ENCODE measurements around the gene CHSY1.

CHSY1 gene

DNA sequence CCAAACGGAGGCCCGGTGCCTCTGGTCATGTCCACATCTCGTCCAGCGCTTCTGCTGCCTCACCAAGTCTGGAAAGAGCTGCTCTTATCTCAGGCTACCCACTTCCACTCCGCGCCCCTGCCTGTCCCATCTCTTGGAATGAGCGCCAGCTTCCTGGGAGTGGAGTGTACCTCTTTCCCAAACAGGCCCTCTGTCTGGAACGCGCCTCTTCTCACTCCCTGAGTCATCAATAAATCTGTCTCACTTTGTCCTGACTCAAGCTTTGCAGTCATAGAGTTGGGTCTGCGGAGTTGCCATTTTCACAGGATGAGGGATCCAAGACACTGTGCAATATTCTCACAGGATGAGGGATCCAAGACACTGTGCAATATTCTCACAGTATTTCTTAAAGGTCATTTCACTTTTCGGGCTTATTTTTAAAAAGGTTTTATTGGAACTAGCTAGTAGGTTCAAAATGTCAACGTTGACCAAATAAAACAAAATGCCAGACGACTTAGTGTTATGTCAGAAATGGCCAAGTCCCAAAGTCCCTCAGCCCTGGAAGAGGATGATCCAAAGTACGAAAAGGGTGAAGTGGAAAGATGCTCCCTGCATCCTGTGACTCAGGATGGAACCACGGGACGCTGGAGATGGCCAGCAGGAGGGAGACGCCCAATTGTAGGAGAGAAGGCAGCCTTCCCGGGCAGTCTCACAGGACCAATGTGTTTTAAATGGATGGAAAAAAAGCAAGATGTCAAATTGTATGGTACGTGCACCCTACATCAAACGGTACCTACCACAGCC is 81.1 kb downstream of the CHSY1 start:
- DNase-seq = no peak

DNA sequence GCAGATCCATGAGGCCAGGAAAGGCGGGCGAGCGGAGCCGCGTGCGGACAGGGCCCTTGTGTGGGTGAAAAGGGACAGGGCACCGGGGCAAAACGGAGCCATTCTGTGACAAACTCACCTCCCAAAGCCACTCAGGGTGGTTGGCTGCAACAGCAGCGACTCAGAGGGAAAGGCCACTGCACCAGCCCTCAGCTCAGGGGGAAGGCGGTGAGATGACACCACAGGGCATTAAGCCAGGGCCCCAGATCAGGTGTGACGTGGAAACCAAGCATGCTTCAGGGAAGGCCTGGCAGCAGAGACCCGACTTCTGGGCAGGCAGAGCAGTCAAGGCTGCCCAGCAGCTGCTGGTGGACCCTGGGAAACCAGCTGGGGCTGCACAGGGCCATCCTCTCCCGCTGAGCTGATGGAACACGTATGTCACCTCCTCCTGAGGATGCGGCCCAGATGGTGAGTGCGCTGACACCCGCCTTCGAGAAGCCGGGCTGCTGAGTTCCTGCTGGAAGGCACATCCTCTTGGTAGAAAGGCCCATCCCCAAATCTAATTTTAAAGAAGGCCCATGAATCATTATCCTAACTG is 82.3 kb downstream of the CHSY1 start:
- no peak for DNase-seq

DNA sequence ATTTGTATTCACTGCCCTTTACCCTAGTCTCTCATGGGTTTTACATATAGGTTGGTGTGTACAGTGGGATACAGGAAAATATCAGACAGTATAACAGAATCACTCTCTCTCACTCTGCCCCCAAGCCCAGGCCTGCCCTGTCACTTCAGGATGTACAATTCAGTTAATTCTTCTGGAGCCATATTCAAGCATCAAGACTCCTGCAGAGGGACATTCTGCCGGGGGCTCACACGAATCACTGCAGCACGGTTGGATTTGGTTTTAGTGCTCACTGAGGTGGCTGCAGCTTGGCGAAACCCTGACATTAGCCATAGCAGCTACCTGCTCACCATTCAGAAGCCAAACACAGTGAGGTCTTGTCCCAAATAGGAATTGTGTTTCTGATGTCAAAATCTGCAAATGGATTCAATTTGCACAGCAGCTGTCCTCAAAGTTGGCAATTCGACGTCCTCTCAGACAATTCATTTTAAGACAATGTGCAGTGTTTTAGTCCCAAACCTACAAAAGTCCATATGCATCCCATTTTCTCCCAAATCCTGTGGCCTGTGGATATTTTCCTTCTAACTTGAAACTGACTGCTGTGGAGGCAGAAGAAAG is 82.9 kb downstream of the CHSY1 start:
- DNase-seq = no peak

DNA sequence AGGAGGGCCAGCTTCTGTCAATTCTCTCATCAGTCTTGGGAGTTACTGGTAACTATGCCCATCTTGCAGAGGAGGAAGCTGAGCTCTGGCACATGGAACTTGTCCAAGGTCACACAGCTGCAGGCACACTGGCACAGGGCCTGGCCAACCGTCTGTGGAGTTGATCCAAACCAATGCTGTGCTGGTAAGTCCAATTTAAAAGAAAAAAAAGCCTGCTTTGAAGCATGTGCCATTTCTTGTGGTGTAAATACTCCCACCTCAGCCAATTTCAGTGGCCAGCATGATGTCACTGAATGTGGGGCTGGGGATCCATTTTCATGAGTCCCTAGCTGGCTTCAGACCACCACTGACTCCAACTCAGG is 83.4 kb downstream of the CHSY1 start:
- no peak for DNase-seq

DNA sequence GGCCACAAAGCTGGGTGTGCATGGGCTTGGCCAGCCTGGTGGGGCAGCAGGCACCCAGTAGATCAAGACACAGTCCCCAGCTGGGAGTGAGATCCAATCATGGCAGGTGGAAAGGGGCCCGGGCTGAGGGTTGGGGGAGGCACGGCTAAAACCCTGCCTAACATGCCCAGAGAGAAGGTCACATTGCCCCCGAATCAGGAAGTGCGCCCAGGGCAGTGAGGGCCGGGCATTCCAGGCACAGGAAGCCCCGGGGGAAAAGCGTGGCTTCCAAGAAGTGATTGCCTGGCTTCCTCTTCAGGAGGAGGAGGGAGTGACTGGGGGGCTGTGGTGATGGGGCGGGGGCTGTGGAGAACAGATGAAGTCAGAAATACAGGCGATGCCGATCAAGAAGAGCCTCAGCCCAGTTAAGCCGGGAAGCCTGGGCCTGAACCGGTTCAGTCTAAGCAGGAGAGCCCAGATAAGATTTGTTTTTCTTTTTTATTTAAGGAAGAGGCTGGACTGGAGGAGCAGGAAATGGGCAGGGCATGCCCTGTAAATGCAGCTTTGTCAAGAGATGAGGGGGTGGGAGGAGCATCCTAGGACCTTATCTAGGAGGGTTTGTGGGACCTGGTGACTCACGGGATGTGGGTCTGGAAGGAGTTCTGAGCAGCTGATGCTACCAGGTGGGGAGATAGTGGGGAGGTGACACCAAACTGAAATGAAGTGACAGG is 83.9 kb downstream of the CHSY1 start:
- peak in 3 of 5 experiments; percentile 23 to 85 (median 32) for DNase-seq

DNA sequence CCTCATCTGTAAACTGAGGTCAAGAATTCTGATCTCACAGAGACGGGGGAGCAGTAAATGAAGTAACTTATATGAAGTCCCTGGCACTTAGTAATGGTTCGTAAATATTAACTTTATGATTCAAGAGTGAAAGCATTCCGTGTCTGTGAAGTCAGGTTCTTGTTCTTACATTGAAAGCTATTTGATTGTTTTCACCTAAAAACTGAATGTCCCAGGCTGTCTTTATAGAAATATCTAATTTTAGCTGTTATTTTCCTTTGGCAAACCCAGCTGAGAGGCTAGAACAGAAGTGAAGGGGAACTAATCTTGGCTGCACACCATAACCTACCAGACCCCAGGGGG is 84.5 kb downstream of the CHSY1 start:
- no peak for DNase-seq

DNA sequence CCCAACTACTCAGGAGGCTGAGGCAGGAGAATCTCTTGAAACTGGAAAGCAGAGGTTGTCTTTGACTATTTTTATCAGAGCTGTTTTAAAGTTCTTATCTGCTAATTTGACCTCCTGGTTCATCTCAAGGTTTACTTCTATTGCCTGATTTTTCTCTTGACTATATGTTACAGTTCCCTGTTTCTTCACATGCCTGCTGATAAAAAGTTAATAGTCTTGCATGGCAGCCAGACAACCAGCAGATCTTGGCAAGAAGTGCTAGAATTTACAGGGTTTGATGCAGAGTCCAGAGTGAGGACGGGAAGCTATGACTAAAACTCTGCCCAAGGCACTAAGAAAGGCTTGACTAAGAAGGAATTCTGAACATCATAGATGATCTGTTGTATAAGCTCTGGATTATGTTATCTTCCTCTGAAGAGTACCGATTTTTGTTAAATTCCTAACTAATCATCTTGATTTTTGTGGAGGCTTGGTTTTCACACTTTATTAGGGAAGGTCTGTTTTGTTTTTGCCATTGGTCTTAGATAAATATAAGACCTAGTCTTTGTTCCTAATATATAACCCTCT is 85.9 kb downstream of the CHSY1 start:
- no peak for DNase-seq

DNA sequence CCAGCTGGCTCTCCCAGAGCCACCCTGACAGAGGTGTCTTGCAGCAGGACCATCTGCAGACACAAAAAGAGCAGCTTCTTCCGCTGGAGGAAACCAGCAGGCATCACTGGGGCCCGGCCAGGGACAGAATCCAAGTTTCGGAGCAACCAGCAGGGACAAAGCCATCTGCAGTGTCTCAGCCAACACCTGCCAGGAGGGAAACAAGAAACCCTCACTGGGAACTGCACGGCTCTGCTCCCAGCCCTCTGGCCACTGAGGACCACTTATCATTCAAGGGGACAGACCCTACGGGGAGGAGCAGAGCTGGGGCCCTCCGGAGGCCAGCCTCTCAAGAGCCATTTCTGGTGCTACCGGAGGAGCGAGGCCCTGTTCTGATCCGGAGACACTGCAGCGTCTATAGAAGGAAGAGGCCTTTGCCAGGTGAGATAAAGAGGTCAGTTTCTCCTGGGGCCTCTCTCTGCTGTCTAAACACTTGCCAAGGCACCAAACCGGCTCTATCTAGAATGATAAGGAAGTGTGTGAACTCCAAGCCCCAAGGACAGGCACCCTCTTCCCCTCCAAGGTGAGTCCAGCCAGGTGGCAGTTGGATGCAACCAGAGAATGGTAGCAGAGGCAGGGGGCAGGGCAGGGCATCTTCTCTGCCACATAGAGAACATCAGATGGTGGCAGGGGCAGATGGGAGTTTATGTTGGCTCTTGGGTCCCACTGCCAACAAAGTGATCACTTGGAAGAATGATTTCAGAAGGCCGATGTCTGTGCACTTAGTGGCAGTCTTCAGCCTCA is 89.0 kb downstream of the CHSY1 start:
- DNase-seq = no peak

DNA sequence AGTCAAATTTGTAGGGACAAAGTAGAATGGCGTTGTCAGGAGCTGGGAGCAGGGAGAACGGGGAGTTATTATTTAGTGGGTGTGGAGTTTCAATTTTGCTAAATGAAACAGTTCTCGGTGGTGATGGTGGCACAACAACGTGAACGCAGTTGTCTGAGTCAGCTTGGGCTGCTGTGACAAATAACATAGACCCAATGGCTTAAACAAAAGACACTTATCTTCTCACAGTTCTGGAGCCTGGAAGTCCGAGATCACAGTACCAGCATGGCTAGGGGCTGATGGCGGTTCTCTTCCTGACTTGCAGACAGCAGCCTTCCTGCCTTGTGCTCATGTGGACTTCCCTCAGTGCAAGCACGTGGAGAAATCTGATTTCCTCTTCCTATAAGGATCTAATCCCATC is 90.2 kb downstream of the CHSY1 start:
- DNase-seq = peak in 1 of 5 experiments; percentile 61

DNA sequence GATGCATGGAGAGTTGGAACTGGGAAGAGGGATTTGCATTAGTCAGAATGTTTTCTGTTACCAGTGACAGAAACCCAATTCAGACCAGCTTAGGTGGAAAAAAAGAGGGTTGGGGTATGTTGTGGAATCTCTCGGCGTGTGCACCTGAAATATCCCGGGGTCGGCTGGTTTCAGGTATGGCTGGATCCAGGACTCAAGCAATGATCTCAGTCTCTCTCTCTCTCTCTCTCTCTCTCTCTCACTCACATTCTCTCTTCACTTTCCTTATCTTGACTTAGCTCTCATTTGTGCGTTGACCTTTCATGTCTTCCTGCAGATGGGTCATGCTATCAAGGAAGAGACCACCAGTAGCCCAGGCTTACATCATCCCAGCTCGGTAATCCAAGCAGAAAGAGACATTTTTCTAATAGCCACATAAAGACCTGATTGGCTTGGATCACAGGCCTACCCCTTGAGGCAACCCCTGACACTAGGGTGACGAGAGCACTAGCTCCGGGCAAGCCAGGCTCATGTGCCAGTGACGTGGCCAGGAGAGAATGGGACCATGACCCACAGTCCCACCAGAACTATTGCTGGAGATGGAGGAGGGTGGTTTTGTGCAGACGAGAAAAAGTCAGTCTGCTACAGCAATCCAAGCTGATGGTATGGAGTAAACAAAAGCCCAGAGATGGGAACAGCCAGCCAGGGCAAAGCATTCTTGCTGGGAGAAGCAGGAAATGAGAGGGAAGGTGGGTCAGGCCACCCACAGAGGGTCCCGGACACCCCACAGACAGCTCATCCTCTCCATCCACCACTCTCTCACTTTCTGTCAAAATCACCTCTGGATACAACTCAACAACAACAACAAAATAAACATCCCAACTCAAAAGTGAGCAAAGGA is 91.7 kb downstream of the CHSY1 start:
- DNase-seq = no peak

DNA sequence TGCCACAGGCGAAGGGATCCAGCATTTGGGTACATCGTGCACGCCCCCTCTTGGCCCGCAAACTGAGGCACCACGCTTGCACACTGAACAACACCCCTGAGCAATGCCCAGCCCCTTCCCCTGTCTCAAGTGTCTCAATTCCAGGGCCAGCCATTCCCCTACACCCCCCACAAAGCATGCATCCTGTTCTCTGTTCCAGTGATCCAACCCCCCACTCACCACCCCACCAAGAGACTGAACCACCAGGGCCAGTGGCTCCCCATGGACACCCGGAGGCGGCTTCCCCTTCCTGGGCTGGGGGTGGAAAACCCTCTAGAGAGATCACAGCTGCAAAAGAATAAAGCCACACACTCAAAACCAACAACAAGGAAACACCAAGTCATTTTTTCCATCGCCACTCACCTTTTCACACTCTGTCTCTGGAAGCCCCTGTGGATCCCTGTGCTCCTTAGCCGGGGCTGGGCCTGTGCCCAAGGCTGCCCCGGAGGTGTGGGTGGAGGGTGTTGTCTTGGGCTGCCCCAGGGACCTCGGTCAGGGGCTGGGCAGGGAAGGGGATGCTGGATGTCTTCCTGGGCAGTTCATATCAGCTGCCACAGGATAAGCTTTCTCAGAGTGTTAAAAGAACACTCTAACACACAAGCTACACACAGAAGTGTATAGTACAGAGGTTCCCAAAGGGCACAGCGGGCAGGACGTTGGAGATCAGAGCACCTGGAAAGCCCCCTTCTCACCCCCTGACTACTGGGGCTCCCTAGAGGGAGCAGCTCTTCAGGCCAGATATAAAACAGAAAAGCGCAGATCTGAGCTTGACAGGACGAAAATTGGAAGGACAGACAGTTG is 92.5 kb downstream of the CHSY1 start:
- no peak for DNase-seq

DNA sequence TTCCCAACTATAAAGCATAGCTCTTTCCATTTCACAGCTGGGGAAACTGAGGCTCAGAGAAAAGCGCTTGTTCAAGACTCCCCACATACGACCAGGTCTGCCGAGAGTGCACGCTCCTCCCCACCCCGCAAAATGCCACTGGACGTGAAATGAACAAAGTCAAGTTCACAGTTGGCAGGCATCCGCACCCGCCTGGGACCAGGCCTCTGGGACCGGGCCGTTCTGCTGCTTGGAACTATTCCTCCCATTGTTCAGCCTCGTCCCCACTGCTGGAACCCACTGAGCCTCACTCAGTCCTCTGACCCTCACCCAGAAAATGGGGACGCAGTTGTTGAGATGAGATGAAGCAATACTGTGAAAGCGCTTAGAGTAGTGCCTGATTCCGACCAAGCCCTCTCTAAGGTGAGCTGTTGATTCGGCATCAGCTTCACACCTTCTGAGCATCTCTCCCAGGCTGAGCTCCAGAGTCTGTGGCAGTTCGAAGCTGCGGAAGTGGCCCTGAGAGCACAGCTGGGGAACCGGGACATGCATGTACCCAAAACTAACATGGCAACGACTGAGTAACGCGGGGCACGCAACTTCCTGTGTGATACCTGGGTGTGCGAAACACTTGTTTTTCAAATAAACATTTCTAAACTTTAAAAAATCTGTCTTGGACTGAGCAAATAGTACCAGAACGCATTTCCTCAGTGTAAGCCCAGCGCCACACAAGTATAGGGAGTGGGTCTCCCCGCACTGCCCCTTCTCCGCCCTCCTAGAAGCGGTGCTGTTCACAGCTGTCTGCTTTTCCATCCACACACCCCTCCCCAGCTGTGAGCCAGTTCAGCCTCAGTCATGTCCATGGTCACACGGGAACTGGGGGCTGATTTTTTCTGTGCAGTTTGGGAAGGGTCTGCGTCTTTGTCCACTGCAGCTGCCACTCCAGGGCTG is 93.4 kb downstream of the CHSY1 start:
- DNase-seq = peak in 1 of 5 experiments; percentile 24

DNA sequence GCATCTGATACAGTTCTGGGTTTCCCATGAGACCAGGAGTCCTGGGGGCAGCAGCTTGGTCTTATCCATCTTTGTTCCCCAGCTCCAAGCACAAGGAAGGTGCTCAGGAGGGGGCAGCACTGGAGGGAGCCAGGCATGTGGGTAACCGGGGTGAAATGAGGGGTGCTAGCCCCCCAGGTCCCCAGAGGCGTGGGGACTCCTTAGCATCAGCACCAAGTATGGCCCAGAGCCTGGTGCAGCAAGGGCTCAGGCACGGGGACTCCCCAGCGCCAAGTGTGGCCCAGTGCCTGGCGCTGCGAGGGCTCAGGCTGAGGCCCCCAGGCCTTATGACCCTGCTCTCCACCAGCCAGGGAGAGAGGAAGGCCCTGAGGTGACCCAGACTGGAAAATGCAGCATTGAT is 94.1 kb downstream of the CHSY1 start:
- DNase-seq = no peak

DNA sequence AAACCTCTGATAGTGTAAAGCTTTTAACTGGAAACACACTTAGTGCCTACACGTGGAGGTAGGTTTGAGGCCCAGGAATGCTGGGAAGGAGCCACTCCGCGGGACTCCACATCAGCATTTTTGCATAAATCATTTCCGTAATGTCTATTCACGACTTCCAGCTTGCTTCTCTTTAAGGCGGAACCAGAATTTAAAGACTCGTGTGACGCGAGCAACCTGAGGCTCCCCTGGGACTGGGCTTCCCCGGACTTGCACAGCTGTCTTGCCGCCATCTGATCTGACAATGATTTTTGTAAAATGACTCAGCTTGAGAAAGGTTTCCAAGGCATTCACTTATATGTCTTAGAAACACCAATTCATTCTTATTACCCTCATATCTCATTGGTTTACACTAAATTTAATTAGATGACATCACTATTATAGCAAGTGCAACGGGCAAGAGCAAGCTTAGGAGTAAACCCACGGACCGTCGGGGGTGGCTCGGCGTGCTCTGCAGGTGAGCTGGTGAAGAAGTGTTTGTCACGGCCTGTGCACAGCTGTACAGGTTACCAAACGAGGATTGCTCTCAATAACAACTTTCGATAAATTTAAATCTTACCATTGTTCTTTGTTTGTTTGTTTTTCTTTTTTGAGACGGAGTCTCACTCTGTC is 95.2 kb downstream of the CHSY1 start:
- peak in 1 of 5 experiments; percentile 23 for DNase-seq

DNA sequence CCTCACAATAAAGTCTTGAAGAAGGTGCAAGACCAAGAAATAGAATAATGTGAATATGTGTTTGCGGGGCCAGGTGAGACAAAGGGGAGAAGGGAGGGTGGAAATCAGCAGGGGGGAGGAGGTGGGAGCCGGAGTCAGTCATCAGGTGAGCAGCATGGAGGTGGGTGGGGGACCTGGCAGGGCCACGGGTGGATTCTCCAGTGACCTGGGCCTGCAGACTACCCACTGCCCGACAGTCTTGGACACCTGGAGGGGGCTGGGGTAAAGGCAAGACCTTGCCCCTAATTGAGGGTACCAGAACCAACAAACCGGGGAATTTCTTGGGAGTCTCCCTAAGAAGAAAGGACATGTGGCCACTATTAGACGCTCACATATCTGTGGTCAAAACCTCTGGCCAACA is 95.8 kb downstream of the CHSY1 start:
- no peak for DNase-seq

DNA sequence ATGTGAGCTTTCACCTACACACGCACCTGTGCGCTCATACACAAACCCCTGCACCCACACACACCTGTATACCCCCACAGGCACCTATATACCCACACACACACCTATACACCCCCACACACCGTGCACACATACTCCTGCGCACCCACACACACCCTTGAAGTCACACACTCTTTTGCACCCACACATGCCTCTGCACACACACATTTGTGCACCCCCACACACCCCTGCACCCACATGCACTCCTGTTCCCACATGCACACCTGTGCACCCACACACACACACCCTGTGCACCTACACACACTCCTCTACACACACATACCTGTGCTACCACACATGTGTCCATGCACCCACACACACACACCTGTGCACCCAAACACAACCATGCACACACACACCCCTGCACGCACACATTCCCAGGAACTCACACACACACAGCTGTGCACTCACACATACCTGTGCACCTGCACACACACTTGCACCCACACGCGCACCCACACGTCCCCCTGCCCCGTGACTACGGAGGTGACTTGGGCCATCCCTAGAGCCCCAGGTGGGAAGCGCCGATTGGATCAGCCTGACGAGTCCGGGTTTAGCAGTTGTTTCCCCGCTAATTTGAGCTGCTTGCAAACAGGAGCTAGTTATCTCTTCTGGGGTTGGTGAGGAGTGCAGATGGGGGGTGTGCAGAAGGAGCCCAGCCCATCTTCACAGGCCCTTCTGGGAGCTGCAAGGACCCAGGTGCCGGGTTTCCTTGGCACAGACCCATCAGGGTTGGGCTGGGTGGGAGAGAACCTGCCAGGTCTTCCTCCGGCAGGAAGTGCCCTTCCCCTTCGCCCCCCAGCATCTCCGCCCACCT is 97.8 kb downstream of the CHSY1 start:
- no peak for DNase-seq

DNA sequence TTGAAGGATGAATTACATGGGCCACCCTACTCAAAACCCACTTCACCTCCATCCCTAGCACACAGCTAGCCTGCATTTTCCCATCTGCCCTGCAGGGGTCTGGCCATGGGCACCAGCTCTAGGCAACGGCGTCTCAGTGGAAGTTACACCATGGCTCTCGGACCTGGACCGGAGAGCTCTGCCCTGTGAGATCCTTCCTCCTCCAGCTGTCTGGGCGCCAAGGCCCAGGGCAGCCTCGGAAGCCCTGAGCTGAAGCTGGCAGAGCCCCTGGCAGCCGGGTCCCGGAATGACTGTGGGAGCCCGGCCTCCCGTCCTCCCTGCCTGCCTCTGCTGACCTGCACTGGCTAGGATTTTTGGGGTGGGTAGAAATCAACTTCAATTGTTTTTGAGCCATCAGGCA is 98.9 kb downstream of the CHSY1 start:
- peak in 1 of 5 experiments; percentile 25 for DNase-seq

DNA sequence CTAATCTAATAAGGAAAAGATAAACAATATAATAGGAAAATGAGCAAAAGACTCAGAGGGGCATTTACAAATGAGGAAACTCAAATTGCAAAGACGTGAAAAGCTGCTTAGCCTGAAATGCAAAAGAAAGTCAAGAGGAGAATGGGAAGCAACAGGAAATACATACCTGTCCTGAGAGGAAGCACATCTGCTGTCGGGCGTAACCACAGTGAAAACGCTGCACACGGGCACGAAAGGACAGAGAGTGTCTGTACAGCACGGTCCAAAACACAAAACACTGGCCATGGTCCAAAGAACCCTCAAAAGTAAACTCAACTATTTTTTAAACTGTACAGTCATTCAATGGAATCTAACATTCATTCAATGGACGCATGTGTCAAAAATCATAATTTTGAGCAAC is 100.6 kb downstream of the CHSY1 start:
- no peak for DNase-seq
